IgD-negative memory B cell (primary cell): ENCODE data around the gene MCHR2. TPM values are rescaled to one million over a fixed set of nuclear protein-coding genes. Genes with fewer than 3 reads are reported as not detected.
"Not testable (repeated sequence)": the region's sequence is repeated elsewhere in the genome, so short reads cannot be mapped to it uniquely, and the experiment has no call there.

Experiments
- H3K27ac Mint-ChIP-seq, 3 donors: one replicate each; pipeline ENCODE4 v1.8.0; 2020 to 2022; ENCODE audit warnings: mild to moderate bottlenecking in 3 of 3, mixed read lengths in 3 of 3, moderate library complexity in 1 of 3
- H3K27me3 Mint-ChIP-seq: one replicate; pipeline ENCODE4 v1.8.0; 2021; ENCODE audit warnings: mixed read lengths
- H3K36me3 Mint-ChIP-seq: one replicate; pipeline ENCODE4 v1.8.0; 2020; ENCODE audit warnings: mild to moderate bottlenecking, mixed read lengths
- H3K4me1 Mint-ChIP-seq, 3 donors: one replicate each; pipeline ENCODE4 v1.8.0; 2020 to 2022; ENCODE audit warnings: mixed read lengths in 3 of 3, mild to moderate bottlenecking in 1 of 3
- H3K4me3 Mint-ChIP-seq, 4 donors: one replicate each; pipeline ENCODE4 v1.8.0; 2020 to 2022; ENCODE audit warnings: mild to moderate bottlenecking in 4 of 4, mixed read lengths in 4 of 4, moderate library complexity in 3 of 4
- H3K9me3 Mint-ChIP-seq, 3 donors: one replicate each; pipeline ENCODE4 v1.8.0; 2020 to 2021; ENCODE audit warnings: mixed read lengths in 3 of 3, mild to moderate bottlenecking in 1 of 3
- polyA plus RNA-seq: library from polyadenylated mRNA; unstranded; fragments of 300-500 nt; fragmentation: Illumina TruSeq; gene quantifications from one replicate; pipeline ENCODE4 v1.2.3, GENCODE V29; 2021

Gene MCHR2, protein sequence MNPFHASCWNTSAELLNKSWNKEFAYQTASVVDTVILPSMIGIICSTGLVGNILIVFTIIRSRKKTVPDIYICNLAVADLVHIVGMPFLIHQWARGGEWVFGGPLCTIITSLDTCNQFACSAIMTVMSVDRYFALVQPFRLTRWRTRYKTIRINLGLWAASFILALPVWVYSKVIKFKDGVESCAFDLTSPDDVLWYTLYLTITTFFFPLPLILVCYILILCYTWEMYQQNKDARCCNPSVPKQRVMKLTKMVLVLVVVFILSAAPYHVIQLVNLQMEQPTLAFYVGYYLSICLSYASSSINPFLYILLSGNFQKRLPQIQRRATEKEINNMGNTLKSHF
- not detected for polyA plus RNA-seq

GRCh38 chr6:99993533-99994251 lies at the start of gene MCHR2:
MCHR2 (minus strand) TSS chr6:99994223; CDS start chr6:99956147, 38,076 bp downstream.
- peaks cover 19% of the 10 kb centered on the region for H3K27me3 Mint-ChIP-seq
- H3K9me3 Mint-ChIP-seq, result peaks cover 0 to 3% (median 0%) of the 10 kb centered on the region in 3 donors
- peak within 1 kb of the TSS in 1 of 4 donors; percentile 70 for H3K4me3 Mint-ChIP-seq
- no peaks in the 10 kb centered on the region for H3K36me3 Mint-ChIP-seq
- no peak within 1 kb of the TSS for H3K27ac Mint-ChIP-seq
- no peaks in the 10 kb centered on the region for H3K4me1 Mint-ChIP-seq

DNA sequence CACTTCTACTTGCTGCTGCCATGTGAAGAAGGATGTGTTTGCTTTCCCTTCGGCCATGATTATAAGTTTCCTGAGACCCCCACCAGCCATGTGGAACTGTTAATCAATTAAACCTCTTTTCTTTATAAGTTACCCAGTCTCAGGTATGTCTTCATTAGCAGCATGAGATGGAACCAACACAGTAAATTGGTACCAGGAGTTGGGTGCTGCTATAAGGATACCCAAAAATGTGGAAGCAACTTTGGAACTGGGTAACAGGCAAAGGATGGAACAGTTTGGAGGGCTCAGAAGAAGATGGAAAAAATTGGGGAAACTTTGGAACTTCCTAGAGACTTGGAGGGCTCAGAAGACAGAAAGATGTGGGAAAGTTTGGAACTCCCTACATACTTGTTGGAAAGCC lies 44.5 kb upstream of the MCHR2 start:
- H3K27me3 Mint-ChIP-seq, H3K4me1 Mint-ChIP-seq, H3K4me3 Mint-ChIP-seq, H3K27ac Mint-ChIP-seq, H3K36me3 Mint-ChIP-seq: not testable (repeated sequence)
- H3K9me3 Mint-ChIP-seq, result peaks cover 0 to 10% (median 2%) of the 10 kb centered on the region in 3 donors

GRCh38 chr6:100035873-100036653 lies 42.0 kb upstream of the MCHR2 start:
- H3K27ac Mint-ChIP-seq, result no peak overlapping the region
- H3K9me3 Mint-ChIP-seq, result peaks cover 2 to 8% (median 3%) of the 10 kb centered on the region in 3 donors

DNA sequence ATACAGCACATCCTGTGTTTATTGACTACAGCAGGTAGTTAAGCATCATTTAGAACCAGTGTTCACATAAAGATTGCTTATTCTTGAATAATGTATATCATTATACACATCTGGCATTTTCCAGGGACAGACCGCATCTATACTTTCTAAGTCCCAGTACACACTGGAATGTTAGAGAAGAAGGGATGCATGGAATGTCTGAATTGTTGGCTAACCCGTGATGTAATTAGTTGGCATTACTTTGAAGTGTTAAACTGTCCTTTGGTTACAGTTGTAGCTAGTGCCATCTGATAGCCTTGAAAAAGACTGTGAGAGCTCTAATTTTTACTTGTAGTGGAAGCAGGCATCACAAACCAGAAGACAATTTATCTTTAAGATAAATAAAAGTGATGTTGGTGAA lies 29.8 kb upstream of the MCHR2 start:
- no peak overlapping the region for H3K27ac Mint-ChIP-seq
- no peaks in the 10 kb centered on the region for H3K4me1 Mint-ChIP-seq
- H3K27me3 Mint-ChIP-seq, result no peaks in the 10 kb centered on the region

More at GRCh38 chr6:100035873-100036653, 42.0 kb upstream of the MCHR2 start:
- Mint-ChIP-seq H3K4me3 (no peak overlapping the region), H3K27me3 (peaks cover 5% of the 10 kb centered on the region), H3K36me3 (no peaks in the 10 kb centered on the region), H3K4me1 (peaks cover 0 to 6% (median 2%) of the 10 kb centered on the region in 3 donors)

GRCh38 chr6:100022847-100023246 lies 28.8 kb upstream of the MCHR2 start:
- Mint-ChIP-seq H3K4me3 (no peak overlapping the region), H3K9me3 (peaks cover 4 to 16% (median 4%) of the 10 kb centered on the region in 3 donors), H3K27me3 (no peaks in the 10 kb centered on the region), H3K36me3 (no peaks in the 10 kb centered on the region), H3K4me1 (no peaks in the 10 kb centered on the region), H3K27ac (no peak overlapping the region)

More for the DNA sequence above, 29.8 kb upstream of the MCHR2 start:
- Mint-ChIP-seq H3K36me3 (no peaks in the 10 kb centered on the region), H3K4me3 (no peak overlapping the region), H3K9me3 (peaks cover 4 to 11% (median 4%) of the 10 kb centered on the region in 3 donors)

DNA sequence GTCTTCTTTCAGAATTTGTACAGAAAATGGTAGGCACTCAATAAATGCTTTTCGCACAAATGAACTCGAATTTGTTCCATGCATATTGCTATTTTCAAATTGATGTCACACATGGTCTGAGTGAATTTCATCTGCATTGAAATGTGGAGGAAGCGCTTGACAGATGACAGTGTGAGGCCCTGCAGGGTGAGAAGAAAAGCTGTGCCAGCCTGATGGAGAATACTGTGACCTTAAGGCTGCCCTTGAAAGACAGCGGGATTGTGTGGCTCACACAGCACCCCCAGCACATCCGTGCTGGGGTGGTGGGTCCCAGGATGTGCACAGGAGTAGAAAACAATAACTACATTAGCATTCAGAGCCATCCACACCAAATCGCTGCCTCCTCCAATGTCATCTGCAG lies 14.8 kb upstream of the MCHR2 start:
- no peak overlapping the region for H3K27ac Mint-ChIP-seq
- no peaks in the 10 kb centered on the region for H3K36me3 Mint-ChIP-seq
- no peaks in the 10 kb centered on the region for H3K9me3 Mint-ChIP-seq
- no peak overlapping the region for H3K4me3 Mint-ChIP-seq
- H3K27me3 Mint-ChIP-seq, result peaks cover 3% of the 10 kb centered on the region
- no peaks in the 10 kb centered on the region for H3K4me1 Mint-ChIP-seq

DNA sequence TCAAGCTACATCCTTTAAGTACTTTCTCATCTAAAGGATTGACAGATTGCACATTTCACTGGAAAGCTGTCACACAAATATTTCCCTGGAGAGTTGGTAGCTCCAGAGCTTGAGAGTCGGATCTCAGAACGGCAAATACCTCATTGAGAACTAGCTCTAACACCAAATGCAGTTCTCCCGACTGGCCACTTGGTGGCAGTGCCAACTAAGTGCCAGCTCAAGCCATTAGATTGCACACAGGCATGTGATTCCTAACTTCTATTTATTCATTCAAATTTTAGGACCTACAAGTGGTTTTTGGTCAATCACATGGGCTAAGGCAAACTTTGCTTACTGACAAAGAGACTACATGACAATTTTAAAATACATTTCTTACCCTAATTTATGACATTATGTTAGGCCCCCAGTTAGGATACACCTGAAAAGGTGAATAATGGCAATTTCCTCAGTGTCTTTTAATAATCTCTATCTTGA lies 7.9 kb upstream of the MCHR2 start:
- H3K27ac Mint-ChIP-seq, result no peak overlapping the region
- H3K36me3 Mint-ChIP-seq, result no peaks in the 10 kb centered on the region
- no peak overlapping the region for H3K4me3 Mint-ChIP-seq
- H3K9me3 Mint-ChIP-seq, result no peaks in the 10 kb centered on the region
- peaks cover 6% of the 10 kb centered on the region for H3K27me3 Mint-ChIP-seq
- H3K4me1 Mint-ChIP-seq, result peaks cover 0 to 2% (median 0%) of the 10 kb centered on the region in 3 donors

DNA sequence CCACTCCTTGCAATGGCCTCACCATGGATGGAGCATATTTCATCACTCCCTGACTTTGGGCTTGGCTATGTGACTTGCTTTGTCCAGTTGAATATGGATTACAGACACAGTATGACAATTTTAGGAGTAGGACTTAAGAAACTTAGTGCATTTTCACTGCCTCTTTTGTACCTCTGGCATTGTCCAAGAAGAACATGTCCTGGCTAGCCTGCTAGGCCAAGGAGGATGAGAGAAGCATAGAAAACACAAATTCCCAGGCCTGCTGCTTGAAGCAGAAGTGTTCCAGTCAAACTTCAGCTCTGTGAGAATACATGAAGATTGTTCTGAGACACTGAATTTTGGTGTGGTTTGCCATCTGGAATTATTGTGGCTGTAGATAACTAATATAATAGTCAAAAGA lies 3.1 kb upstream of the MCHR2 start:
- Mint-ChIP-seq H3K9me3 (peaks cover 0 to 3% (median 0%) of the 10 kb centered on the region in 3 donors), H3K36me3 (no peaks in the 10 kb centered on the region), H3K27ac (no peak overlapping the region), H3K4me1 (peaks cover 0 to 2% (median 0%) of the 10 kb centered on the region in 3 donors), H3K4me3 (no peak overlapping the region), H3K27me3 (peaks cover 24% of the 10 kb centered on the region)

DNA sequence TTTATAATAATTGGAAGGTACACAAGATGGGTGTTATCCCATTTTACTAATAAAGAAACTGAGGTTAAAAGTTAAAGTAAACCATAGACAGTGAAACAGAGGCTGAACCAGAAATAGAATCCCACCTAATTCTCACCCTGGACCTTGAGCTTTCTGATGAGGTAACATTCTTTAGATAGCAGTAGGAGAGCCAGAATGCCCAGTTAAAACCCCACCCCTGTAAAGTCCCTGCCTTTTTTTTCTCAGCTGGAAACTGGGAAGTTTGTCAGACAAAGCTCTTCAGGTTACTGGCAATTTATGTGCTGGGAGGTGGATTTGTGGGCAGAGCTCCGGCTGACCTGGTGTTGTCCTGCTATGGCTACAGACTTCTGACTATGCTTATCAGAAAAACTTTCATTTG lies 1.9 kb upstream of the MCHR2 start:
- Mint-ChIP-seq H3K27ac (no peak overlapping the region), H3K36me3 (no peaks in the 10 kb centered on the region), H3K4me3 (no peak overlapping the region), H3K27me3 (peaks cover 17% of the 10 kb centered on the region), H3K4me1 (no peaks in the 10 kb centered on the region), H3K9me3 (peaks cover 0 to 3% (median 0%) of the 10 kb centered on the region in 3 donors)

DNA sequence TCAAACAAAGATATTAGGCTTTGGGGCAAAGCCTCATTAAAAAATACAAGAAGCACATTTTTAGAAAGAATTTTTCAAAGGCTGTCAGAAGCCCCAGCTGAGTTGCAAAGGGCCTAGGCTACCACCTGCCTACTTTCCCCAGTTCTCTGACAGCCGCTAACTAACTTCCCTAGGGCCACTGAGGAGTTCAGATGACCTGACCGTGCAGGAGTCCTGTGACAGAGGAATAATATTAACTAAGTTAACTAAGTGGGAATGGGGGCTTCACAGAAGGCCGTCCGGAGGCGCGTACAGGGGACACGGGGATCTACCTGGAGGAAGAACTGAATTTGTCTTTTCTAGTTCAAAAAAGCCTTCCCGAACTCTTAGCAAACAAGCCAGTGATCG lies 884 bp downstream of the MCHR2 start:
- Mint-ChIP-seq H3K36me3 (no peaks in the 10 kb centered on the region), H3K4me3 (no peak overlapping the region), H3K27me3 (peaks cover 19% of the 10 kb centered on the region), H3K27ac (no peak overlapping the region), H3K9me3 (peaks cover 0 to 3% (median 0%) of the 10 kb centered on the region in 3 donors), H3K4me1 (no peaks in the 10 kb centered on the region)

DNA sequence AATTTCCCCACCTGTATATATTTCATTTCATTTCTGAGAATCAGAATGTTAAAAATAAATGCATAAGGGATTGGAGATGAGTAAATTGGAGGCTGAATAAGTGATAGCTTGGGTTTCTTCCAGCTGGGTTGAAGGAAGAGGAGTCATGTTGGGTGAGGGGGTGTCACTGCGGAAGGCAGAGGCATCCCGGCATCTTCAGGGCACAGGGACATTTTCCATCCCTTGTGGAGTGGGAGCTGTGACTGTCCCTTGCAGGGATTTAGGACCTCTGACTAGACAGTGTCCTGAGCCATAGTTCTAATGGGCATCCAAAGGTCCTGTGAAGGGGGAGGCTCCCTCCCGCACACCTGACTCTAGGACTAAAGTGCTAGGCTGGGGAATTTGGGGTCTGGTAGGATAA lies 2.1 kb downstream of the MCHR2 start:
- Mint-ChIP-seq H3K27me3 (peaks cover 19% of the 10 kb centered on the region), H3K9me3 (peaks cover 0 to 3% (median 0%) of the 10 kb centered on the region in 3 donors), H3K4me1 (no peaks in the 10 kb centered on the region), H3K27ac (no peak overlapping the region), H3K36me3 (no peaks in the 10 kb centered on the region), H3K4me3 (no peak overlapping the region)

GRCh38 chr6:99980741-99981140 lies 13.3 kb downstream of the MCHR2 start:
- Mint-ChIP-seq H3K27ac (no peak overlapping the region), H3K4me3 (no peak overlapping the region), H3K27me3 (no peaks in the 10 kb centered on the region)

DNA sequence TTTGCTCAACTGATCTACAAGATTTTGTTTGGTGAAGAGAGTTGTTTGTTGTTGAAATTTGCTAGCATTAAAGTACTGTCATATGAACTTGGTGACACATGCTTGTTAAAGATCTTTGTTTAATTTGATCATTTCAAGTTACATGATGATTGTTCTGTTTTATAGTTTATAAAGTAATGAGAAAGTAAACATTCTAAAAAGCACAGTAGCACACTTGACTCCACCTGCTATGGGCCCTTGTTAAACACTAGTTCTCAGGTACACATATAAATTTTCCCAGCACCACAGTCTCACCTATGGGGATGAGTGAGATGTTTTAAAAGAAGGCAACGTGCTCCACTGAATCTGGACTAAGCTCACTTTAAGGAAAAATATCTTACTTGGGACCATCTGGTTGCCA lies 14.1 kb downstream of the MCHR2 start:
- Mint-ChIP-seq H3K27ac (no peak overlapping the region), H3K4me3 (no peak overlapping the region), H3K9me3 (no peaks in the 10 kb centered on the region), H3K27me3 (no peaks in the 10 kb centered on the region), H3K36me3 (no peaks in the 10 kb centered on the region), H3K4me1 (no peaks in the 10 kb centered on the region)

More at GRCh38 chr6:99980741-99981140, 13.3 kb downstream of the MCHR2 start:
- Mint-ChIP-seq H3K4me1 (no peaks in the 10 kb centered on the region), H3K9me3 (no peaks in the 10 kb centered on the region), H3K36me3 (no peaks in the 10 kb centered on the region)

GRCh38 chr6:99967052-99967451 lies 27.0 kb downstream of the MCHR2 start:
- Mint-ChIP-seq H3K27me3 (no peaks in the 10 kb centered on the region), H3K36me3 (no peaks in the 10 kb centered on the region), H3K27ac (no peak overlapping the region), H3K4me3 (no peak overlapping the region), H3K9me3 (peaks cover 0 to 2% (median 0%) of the 10 kb centered on the region in 3 donors), H3K4me1 (no peaks in the 10 kb centered on the region)

DNA sequence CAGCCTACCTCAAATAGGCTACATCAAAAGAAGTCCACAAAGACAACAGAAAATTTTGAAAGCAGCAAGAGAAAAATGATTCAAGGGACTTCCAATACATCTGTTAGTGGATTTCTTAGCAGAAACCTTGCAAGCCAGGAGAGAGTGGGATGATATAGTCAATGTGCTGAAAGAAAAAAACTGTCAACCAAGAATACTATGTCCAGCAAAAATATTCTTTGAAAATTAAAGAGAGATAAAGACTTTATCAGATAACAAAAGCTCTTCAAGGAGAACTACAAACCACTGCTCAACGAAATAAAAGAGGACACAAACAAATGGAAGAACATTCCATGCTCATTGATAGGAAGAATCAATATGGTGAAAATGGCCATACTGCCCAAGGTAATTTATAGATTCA lies 34.0 kb downstream of the MCHR2 start:
- Mint-ChIP-seq H3K4me1 (no peaks in the 10 kb centered on the region), H3K9me3 (peaks cover 1 to 17% (median 8%) of the 10 kb centered on the region in 3 donors), H3K4me3 (no peak overlapping the region), H3K27me3 (peaks cover 2% of the 10 kb centered on the region), H3K36me3 (no peaks in the 10 kb centered on the region), H3K27ac (no peak overlapping the region)
